DMS79 treated with DMSO at 0.1 percent for 48 hours (cell line): ENCODE results near the gene PCNA.

Experiments used
- DNase-seq: peaks from one replicate; lab custom pipeline; 2025; lab: John Stamatoyannopoulos, UW

Gene PCNA

DNA sequence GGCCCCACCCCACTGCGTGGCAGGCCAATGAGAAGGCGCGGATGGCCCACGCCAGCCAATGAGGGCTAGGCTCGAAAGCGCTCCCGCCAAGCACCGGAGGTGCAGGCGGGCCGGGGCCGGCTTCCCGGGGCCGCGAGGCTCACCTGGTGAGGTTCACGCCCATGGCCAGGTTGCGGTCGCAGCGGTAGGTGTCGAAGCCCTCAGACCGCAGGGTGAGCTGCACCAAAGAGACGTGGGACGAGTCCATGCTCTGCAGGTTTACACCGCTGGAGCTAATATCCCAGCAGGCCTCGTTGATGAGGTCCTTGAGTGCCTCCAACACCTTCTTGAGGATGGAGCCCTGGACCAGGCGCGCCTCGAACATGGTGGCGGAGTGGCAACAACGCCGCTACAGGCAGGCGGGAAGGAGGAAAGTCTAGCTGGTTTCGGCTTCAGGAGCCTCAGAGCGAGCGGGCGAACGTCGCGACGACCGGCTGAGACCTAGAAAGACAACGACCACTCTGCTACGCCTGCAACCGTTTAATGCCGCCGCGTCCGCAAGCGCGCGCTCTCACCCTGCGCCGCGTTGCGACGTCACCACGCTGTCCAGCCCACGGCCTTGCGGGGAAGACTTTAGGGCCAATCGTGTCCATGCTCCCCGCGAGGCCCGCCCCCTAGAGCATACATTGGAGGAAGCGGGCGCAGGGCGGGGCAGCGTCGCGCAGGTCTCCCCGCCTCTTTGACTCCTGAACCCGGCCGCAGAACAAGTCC is at the start of gene PCNA:
TSS of gene PCNA (minus strand) at position 524 of the 750 bp plus-strand sequence. CDS start at position 364, 160 bp downstream.
- DNase-seq: peak; percentile 92

DNA sequence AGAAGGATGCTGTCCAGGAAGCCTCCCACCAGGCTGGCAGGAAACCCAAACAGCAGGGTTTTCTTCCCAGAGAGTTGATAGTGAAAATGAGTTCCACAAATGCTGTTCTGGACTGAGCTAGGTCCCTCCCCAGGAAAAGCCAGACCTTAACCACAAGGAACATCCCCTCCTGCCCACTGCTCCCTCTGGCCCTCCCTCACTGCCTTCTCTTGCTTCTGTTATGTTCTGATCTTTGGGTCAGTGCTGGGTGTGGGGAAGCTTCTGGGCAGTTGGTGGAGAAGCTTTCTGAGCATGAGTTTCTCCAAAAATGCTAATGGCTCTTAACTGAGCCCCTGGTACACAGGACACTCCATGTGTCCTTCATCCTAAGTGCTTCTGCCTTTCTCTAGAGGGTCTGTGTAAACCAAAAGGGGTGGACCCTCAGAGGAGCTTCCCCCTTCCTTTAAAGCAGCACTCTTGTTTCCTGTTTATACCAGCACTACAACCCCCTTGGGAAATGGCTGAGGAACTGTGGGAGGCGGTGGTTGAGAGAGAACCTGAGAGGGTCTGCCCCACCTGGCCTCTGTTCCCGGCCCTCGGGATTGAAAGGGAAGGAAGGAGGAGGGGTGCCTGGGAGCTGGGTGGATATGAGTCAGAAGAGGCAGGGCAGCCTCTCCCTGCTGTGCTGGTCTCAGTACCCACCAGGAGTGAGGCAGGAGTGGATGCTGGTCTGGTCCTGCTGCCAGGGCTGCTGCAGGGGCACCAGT is 49.1 kb upstream of the PCNA start:
- DNase-seq: peak; percentile 88

DNA sequence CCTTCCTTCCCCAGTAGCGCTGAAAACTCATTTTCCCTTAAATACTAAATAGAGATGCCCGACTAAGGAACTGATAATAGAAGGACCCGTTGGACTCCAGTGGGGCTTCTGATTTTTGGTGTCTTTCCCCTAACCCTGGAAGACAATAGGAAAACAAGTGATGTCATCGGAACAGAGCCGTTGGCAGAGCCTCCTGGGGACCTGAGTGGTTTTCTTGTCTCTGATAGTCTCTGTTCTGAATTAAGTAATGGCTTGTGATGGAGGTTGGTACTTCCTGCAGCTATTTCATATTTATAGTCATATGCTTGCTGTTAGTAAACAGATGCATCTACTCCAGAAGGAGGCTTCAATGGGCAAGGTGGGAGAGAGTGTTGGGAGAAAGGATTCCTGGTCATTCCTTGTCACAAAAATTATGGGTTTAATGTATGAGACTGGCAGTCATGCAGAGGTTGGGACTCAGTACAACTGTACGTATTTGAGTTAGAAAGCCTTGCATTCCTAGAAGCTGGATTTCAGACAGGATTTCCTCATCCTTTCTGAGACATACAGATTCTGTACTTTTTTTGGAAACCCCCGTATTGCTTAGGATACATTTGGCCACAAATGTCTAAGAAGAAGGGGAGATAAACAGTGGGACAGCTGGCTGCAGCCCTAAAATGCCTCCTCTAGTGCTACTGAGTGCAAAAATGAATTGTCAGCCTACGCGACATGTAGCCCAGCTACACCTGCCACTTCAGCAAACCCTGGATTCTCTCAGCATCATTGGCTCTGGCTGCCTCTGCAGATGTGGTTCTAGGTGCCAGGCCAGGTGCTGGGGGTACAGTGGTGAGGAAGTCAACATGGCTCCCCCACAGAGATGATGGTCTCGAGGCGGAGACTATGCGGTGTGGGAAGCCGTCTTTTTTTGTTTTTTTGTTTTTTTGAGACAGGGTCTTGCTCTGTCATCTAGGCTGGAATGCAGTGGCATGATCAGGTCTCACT is 45.2 kb upstream of the PCNA start:
- DNase-seq: no peak

DNA sequence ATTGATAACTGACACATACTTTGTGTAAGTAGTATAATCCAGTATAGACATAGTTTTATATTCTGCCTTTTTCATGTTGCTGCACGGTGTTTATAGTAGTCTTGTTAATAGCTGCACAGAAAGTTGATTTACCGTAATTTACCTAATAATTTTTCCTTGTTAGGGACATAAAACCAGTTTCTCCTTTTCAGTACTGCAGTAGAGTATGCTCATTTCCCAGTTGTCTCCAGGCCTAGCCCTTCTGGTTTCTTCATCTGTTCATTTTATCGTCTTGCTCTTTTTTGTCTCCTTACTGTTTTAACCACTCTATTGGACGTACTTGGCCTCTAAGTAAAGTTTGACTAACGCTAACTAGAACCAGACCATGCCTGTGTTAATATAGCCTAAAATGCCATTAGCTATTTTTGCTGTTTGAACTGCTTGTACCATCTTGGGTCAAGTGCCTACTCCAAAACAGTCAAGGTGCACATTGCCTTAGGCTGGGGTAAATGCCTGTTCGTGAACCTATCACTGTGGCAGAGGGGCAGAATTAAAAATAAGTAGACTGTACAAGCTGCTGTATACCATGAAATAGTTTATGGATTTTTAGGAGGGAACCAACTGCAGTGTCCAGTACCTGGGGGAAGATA is 41.9 kb upstream of the PCNA start:
- DNase-seq: no peak

DNA sequence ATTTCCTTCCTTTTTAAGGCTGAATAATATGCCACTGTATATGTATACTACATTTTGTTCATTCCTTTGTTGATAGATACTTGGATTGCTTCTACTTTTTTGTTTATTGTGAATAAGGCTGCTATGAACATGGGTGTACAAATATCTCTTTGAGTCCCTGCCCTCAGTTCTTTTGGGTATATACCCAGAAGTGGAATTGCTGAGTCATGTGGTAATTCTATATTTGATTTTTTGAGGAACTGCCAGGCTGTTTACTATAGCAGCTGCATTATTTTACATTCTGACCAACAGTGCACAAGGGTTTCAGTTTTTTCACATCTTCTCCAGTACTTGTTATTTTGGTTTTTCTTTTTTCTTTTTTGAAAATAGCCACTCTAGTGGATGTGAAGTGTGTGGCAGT is 41.1 kb upstream of the PCNA start:
- DNase-seq: no peak

DNA sequence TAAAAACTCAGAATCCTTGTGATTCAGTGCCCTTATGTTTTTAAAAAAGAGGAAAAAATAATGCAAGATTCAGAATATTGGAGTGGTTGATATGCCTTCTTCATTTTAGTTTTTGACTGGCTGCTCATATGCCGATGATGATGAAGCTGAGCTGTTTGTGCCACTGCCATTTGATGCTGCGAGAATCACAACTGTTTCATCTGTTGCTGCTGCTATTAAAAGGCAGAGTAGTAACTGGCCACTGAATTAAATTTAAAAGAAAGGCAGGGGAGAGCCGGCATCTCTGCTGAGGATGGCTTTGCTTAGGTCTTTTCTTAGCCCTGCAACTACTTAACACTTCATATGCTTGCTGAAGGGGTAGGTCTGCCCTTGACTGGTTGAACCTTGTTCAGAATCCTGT is 40.2 kb upstream of the PCNA start:
- DNase-seq: no peak

DNA sequence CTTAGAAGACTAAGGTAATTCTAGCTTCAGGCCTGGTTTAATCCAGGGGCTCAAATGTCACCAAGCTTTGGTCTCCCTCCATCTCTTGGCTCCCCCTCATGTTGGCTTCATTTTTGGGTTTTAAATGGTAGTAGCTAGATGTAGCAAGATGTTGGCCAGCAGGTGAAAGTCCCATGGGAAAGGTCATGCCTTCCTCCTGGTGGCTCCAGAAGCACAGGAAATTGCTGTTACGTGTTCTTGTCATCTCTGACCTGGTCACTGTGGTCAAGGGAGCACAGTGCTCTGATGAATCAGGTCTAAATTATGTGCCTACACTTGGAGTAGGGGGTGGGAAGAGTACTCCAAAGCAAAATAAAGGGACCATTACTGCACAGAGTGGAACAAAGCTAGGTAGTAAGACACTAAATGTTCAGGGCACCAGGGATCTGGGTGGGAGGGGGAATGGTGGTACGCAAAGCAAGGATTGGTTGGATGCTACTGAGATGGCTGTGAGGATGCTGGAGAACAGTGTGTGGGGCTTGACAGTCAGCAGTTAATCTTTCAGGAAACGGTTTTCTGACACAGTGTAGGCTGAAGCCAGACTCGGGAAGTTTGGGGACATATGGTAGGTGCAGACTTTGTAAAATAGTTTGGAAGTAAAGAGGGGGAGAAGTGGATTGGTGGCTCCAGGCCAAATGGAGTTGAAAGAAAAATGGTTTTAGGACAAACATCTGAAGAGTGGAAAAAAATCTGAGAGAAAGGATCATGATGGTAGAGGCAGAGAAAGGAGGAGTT is 37.1 kb upstream of the PCNA start:
- DNase-seq: no peak

DNA sequence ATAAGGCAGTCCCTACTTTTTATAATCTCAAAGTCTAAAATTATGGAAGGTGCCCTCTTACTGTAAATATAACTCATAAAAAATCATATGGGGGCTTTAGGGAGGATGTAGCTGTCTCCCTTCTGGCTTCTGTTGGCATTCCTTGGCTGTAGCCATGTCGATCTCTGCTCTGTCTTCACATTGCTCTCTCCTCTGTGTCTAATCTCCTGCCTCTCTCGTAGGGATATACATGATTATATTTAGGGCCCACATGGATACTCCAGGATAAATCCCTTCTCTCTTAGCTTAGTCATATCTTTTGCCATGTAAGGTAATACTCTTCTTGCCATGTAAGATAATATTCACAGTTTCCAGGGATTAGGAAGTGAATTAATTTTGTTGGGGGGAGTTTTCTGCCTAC is 35.6 kb upstream of the PCNA start:
- DNase-seq: no peak

DNA sequence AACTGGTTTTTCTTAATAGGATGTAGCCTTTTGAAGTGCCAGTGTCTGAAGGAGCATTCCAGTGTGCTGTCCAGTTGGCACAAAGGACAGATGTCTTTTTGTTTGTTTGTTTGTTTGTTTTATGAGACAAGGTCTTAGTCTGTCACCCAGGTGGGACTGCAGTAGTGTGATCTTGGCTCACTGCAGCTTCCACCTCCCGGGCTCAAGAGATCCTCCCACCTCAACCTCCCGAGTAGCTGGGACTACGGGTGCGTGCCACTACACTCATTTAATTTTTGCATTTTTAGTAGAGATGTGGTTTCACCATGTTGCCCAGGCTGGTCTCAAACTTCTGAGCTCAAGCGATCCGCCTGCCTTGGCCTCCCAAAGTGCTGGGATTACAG is 34.8 kb upstream of the PCNA start:
- DNase-seq: no peak

DNA sequence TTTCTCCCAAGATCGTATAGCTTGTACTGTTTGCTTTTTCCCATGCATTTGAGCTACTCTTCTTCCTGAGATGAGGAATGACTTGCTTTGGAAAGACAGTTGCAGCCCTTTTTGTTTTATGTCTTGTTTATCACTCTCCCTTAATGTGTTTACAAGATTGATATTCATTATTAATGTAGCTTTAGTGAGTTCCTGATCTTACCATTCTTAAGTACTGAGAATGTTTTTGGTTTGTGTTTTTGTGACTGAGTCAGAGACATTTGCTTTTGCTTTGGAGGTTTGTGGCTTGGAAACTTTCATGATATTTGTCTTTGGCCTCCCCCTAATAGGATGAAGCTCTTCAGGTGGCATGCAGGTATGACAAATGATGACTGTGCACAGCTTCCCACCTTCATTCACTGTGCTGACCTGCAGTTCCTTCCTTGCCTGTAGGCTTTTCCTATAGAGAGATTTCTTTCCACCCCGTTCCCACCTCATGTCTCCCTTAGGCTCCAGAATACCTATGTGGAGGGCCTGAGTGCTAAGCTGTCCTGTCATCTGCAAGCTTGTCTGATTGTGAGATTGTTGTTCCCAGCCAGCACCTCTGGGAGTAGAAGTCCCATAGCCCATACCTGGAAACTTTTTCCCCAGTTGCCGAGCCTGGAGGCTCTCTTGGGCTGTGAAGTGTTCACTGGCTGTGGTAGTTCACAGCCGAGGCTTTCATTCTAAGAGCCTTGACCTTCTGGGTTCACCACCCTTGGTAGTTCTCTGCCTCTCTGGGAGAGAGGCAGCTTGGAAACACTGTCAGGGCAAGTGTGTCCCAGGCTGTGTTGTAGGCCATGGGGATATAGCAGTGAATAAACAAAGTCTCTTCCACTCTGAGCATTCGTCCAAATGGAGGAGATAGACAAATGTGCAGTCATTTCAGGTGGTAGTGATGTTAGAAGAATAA is 34.1 kb upstream of the PCNA start:
- peak; percentile 30 for DNase-seq

DNA sequence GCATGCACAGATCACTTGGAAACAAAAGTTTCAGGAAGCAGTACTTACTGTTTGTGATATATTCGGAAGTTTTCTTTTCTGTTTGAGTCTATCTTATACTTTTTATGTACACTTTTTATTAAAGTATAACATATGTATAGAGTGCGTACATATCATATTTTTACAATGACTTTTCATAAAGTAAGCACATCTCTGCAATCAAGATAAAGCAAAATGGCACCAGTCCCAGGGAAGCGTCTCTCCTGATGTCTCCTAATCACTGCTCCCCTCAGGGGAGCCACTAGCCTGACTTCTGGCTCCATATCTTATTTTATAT is 33.4 kb upstream of the PCNA start:
- no peak for DNase-seq

DNA sequence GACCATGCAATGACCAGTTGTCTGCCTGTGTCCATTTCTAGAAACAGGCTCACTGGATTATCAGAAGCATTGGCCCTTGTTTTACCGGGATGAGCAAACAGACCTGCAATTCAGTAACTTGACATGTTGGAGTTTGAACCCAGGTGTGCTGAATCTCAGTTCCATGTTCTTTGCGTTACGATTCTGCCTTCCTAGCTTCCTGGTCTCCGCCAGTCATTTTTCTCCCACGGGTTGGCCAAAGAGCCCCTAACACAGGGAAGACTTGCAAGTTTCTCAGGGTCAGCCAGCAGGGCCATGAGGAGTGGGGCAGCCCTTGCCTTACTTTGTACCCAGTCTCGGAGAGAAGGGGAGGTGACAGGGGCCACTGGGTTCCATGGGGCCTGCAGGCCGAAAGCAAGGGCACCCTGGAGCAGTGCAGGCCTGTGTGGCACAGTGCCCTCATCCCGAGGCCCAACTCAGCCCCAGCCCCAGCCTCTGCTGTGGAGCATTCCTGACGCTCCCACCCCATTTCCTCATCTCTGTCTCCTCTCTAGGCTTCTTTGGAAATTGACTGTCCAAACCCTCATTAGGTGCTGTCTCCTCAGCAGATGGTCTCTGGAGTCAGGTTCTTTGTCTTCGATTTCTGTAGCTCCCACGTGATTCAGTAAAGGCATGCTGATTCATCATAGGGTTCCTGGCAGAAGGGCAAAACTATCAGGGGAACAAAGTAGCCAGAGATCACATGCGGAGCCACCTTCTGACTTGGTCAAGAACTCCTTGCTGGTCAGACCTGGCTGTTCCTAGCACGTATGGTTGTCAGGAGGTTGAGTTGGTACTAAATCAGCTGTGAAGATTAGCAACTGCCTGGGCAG is 30.7 kb upstream of the PCNA start:
- DNase-seq: no peak

DNA sequence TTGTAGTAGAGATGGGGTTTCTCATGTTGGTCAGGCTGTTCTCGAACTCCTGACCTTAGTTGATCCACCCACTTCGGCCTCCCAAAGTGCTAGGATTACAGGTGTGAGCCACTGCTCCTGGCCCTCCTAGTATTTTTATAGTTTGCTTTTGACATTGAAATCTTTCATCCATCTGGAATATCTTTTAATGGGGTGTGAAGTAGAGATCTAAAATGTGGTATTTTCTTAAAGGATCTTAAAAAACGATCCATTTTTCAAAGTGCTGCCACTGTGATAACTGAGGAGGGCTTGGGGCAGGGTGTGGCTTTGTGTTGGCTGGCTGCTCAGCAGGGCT is 30.1 kb upstream of the PCNA start:
- no peak for DNase-seq

DNA sequence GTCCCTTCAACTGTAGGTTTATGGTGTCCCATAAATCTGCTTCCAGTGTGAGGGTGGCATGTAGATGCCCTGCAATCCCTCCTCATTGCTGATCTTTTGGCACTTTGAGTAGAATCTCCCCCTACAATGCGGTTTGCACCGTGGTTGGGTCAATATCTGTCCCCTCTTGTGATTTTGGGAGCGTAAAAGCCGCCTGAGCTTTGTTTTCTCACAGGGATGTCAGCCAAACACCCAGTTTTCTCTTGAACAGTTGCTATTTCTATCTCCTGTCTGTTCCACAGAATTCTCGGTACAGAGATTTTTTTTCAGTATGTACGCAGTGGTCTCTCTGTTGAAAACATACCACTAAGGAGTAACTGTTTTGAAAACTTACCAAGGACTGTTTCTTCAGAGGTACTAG is 28.8 kb upstream of the PCNA start:
- DNase-seq: no peak

DNA sequence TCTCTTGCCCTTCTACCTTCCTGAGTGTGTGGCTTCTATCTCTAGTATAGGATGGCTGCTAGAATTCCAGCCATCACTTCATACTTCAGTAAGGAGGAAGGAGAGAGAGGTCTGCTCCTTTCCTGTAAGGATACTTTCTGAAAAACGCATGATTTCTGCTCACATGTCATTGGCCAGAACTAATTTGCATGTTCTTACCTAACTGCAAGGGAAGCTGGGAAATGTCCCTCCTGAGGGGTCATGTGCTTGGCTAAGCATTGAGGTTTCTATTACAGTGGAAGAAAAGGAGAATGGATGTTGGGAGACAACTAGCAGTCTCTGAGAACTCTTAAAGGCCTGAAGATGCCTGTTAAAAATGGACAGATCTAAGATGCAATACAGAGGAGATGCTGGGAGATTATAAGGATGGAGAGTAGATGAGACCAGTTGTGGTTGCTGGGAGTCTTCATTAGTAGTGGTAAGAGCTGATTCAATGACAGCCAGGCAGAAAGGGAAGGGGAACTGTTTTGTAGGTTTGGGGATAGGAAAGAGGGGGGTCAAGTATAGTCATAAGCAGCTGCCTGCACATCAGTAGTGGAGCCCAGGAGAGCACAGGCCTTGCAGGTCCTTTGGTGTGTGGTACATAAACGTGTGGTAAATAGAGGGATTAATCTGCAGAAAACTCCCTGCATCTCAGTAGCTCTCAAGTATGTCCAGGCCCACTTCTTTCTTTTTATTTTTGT is 27.3 kb upstream of the PCNA start:
- no peak for DNase-seq

DNA sequence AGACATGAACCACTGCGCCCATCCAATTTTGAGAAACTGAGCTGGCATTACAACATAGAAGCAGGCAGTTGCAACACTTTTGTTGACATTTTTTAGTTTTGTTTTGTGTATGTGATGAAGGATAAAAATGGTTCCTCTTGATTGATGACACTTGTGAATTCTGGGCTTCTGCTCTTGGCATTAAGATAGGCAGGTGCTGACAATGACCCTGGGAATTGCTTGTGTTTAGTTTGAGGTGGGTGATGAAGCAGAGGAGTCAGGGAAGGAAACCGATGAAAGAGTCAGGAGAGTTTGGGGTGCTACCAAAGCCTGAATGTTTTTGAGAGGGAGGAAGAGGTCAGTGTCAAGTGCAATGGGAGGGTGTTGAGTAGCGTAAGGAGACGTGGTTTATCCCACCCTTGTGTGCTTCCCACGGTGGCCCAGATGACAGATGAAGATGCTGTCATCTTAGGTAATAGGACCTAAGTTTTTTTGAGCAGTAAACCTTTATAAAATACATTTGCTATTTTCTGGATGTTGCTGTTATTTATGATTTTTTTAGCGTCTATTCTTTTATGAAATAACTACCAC is 26.4 kb upstream of the PCNA start:
- no peak for DNase-seq

DNA sequence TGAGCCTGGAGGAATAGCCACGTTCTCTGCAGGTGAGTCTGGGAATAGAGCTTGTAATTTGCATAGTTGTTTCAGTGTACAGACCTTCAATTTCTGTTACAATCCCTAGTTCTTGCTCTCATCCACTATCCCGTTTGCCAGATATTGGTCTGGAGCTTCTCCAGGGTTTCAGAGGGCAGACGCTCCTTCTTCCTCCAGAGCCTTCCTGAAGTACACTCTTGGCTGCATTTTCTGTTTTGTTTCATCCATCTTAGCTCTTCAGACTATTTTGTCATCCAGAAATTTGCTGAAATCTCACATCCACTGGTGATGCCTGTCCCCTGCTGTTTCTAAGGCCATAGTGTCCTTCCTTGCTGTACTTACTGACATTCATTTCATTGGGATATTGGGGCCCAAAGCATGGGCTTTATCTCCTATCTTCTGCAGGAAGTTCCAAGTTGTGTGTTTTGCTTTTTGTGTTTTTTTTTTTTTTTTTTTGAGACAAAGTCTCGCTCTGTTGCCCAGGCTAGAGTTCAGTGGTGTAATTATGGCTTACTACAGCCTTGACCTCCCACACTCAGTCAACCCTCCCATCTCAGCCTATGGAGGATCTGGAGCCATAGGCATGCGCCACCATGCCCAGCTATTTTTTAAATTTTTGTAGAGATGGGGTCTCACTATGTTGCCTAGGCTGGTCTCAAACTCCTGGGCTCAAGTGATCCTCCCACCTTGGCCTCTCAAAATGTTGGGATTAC is 25.8 kb upstream of the PCNA start:
- DNase-seq: no peak

DNA sequence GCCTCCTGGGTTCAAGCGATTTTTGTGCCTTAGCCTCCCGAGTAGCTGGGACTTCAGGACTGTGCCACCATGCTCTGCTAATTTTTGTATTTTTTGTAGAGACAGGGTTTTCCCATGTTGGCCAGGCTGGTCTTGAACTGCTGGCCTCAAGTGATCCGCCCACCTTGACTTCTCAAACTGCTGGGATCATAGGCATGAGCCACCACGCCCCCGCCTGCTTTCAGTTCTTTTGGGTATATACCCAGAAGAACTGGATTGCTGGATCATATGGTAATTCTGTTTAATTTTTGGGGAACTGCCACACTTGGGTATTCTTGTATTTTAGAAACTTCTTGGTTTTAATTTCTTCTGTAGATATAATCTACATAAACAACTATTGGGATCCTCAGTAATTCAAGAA is 24.1 kb upstream of the PCNA start:
- DNase-seq: no peak
